HG03521 (cell line): ENCODE results near the gene PLXDC2.
"Not testable (repeated sequence)": the region's sequence is repeated elsewhere in the genome, so short reads cannot be mapped to it uniquely, and the experiment has no call there.

ENCODE experiments used
- ATAC-seq: cut with Tn5 transposase; IDR thresholded peaks from one replicate; pipeline ENCODE4 v1.9.1; 2021; ENCODE audit warnings: mild to moderate bottlenecking, moderate library complexity; ENCODE audit not compliant: unreplicated experiment

PLXDC2 gene

DNA sequence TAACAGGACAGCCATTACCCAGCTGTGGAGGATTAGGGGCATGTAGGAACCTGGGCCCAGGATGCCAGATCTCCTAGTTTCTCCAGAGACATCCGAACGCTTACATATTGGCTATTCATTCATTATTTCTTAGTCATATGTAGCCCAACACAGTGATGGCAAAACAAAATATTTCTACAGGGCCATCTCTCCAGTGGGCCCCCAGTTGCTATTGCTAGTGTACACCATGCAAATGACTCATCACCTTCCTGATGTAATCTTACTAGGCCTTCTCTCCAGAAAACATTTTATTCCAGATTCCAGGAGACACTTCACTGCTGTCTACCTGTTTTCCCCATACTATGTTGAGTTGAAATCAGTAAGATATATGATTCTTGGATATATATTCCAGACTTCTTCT, 201.7 kb downstream of the PLXDC2 start:
- no peak for ATAC-seq

DNA sequence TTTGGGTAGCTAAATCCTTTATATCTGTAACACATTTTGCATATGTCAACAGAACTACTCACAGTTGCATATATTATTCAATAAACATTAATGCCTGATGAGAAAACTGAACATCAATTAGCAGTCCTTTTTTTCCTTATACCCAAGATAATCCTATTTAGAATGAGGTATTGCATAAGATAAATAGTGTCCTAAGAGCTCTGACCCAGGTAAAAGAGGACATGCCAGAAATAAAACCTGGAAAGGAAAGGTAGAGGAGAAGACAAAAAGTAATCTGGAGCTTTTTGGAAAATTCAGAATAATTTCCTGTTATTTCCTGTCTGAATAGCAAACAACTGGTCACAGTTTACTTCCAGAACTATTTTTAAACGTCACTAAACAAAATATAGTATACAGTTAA, 204.4 kb downstream of the PLXDC2 start:
- no peak for ATAC-seq

DNA sequence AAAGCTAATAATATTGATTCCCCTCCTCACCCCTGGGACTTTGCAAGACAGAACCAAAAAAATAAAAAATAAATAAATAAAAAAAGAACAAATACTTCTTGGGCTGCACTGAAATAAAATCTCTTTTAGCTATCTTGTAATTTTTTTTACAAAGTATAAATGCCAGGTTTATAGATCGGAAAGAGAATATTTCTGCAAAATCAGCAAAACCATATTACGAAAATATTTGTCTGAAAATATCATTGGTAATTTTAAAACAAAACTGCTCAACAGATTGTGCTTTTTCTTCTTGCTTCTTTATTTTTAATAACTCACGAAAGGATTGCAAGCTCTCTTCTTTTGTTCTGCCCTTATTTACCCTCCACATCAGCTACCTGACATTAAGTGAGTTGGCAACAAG, 213.3 kb downstream of the PLXDC2 start:
- no peak for ATAC-seq

DNA sequence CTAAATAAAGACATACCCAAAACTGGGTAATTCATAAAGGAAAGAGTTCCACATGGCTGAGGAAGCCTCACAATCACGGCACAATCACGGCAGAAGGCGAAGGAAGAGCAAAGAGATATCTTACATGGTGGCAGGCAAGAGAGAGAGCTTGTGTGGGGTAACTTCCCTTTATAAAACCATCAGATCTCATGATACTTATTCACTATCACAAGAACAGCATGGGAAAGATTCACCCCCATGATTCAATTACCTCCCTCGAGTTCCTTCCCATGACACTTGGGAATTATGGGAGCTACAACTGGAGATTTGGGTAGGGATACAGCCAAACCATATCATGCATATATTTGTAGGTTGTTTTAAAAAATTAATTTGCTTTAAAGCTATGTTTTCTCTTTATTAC, 217.2 kb downstream of the PLXDC2 start:
- ATAC-seq, result no peak

DNA sequence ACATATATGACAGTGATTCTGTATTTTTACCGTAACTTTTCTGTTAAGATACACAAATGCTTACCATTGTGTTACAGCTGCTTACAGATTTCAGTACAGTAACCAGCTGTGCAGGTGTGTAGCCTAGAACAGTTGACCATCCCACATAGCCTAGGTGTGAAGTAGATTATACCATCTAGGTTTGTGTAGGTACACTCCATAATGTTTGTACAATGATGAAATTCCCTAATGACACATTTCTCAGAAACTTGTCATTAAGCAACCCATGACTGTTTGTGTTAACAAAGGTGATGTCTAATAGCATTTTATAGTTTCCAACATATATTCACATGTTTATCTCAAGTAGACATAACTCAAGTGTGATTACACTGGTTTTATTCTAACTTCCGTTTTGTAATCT, 218.5 kb downstream of the PLXDC2 start:
- no peak for ATAC-seq

DNA sequence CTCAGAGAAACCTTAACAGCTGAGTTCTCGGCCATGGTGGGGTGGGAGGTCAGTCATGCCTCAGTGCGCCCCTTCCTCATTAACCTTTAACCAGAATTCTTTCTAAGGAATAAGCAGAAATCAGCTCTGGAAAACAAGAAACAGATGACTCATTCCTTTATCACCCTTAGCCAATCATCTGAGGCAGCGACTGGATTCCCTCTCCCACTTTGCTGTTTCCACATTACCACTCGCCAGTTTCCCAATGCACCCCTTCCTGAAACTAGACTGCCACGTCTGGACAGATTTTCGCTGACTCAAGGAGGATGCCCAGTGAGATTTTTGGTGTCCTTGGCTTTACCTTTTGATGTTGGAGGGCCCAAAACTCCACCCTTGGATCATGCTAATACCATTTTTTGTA, 223.8 kb downstream of the PLXDC2 start:
- no peak for ATAC-seq

DNA sequence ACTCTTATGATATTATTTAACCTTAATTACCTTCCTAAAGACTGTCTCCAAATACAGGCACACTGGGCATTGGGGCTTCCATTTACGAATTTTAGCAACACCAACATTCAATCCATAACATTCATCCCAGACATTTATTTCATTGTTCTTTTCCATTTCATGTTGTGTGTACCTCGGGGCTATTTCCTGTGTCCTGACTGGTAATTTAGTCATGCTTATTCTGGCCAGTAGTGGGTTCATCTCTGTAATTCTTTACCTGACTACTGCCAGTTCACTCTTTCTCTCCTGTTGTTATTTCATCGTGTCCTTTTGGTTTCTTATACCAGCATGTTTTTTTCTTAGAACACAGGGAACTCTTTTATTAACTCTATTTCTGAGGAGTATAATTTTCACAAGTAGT, 225.7 kb downstream of the PLXDC2 start:
- ATAC-seq, result no peak

DNA sequence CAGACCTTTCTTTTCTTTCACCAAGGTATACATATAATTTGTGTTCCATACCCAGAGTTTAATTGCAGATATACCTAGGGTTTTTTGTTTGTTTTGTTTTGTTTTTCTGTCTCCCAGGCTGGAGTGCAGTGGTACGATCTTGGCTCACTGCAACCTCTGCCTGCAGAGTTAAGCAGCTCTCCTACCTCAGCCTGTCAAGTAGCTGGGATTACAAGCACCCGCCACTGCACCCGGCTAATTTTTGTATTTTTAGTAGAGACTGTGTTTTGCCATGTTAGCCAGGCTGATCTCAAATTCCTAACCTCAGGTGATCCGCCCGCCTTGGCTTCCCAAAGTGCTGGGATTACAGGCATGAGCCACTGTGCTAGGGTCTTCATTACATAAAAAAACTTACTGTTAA, 228.9 kb downstream of the PLXDC2 start:
- ATAC-seq, result not testable (repeated sequence)

DNA sequence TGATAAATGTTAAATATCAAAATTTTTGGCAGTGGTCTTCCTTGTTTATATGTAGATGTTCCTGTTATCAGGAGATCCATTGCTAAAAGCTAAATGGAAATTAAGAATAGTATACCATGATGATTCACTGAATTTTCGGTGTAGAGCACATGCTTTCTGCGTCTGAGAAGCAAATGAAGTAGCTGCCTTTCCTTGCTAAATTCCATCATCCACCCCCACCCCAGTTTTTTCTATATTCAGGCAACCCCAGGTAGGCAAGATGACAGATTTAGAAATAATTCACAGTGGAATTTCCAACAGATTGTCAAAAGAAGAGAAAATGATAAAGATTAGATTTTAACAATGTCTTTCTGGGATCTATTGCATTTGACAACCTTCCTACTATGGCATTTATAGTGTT, 231.9 kb downstream of the PLXDC2 start:
- no peak for ATAC-seq

DNA sequence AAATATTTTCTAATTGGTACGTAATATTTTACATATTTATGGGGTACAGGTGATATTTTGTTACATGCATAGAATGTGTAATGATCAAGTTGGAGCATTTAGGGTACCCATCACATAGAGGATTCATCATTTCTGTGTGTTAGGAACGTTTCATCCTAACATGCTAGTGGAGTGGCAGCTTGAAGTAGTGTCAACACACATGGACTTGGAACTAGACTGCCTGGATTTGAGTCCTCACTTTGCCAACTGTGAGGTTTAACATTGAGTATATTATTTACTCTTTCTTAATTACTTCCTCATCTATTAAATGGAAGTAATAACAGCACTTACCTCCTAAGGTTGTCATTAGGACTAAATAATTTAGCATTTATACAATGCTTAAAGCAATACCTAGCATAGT, 241.9 kb downstream of the PLXDC2 start:
- no peak for ATAC-seq

DNA sequence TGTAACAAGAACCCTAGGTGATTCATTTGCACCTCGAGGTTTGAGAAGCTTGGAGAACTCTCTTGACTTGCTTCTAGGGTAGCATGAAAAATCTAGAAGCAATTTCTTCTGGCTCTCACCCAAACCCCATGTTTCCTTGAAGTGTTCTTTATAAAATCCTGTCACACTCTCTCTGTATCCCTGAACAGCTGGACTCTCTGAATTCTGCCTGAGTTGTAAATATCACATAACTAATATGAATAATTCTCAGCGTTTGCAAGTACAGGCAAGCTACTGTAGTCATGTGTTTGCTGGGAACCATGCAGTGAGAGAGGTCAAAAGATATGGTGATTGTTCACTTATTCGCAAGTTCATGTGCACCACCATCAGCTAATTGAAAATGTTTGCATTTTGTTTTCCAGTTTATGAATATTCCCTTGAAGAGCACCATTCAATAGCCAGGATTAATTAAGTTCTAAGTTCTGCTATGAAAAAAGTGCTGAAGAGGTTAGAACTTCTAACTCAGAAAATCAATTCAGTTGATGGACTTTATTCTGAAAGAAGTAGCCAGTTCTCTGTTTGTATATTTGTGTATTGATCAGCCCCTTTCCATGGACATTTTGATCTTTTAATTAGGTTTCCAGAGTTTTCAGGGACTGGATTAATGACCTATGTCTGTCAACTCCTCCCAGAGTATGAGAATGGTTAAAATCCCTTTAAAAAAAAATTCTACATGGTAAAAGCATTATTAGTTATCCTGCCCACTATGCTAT, 243.0 kb downstream of the PLXDC2 start:
- ATAC-seq, result no peak

DNA sequence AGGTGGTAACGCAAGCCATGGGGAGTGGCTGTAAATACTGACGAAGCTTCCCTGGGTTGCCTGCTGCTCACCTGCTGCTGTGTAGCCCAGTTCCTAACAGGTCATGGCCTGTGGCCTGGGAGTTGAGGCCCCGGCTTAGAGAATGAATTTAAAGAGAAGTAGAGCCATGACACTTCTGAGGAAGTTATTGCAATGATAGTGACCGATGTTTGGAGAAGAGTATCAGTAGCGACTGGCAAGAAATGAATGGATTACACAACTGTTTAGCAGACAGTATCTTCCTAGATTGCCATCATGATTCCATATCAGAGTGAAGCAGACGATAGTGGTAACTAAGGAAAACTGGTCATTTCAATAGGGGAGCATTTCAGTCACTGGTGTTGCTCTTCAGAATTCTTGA, 249.6 kb downstream of the PLXDC2 start:
- no peak for ATAC-seq

DNA sequence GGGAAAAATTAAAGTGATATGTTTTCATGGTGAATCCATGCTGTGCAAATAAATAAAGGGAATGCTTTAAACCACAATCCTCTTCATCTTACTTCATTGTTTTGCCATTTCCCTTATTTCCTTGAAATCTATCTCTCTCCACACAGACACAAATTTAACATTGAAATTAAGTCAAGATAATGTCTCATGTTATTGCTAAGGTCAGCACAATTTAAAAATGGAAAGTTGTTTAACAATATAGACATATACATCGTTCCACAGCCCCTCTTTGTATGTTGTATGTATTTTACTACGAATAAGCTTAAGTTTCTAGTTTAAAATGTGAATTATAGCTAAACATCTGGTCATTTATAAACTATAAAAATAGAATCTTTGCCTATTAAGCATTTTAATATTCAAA, 256.9 kb downstream of the PLXDC2 start:
- ATAC-seq, result no peak

DNA sequence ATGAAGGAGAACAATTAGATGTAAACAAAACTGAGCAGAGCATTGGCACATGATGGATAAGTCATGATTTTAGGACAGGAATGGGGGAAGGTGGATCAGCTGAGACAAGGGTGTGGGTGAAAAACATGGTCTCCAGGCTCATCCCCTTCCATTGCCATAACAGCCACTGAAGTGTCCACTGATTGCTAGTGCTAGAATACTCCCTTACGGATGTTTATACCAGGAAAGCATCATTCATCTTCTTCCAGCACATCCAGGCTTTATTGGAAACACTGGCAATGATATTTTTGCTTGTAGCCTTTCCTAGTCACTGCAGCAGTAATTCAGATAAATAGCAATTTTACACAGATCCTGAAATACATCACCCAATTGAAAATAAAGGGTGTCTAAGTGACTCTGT, 259.5 kb downstream of the PLXDC2 start:
- no peak for ATAC-seq

DNA sequence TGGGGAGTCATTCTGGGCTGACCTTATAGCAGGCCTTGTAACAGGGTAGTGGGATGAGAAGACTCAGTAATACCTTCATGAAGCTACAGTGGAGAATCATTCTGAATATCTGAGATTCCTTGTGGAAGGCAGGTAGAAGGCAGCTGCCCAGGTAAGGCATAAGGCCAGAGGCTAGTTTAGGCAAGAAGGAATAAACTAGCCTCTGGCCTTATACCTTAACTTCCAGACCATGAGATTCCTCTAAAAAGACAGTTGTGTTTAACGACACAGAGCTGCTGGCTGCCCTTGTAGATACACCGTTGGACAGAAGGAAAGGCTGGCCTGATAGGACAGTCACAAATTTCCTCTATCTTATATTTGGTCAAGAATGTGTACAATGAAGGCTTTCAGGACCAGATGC, 268.2 kb downstream of the PLXDC2 start:
- no peak for ATAC-seq

DNA sequence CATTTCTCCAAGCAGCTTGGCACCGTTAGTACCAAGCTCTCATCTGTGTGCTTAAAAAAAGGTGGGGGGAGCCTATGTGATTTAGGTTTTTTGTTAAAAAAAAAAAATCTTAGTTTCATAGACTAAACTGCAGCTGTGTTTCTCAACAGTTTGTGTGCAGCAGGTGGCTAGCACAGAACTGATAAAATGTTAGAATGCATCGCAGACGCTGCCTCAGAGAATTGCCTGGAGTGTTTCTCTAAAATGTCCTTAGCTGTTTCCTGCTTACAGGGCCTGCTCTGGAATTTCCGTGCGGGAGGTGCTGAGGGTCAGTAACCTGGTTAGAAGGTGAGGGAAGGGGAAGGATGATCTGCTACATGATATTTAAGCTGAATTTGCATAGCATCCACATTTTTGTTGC, 268.9 kb downstream of the PLXDC2 start:
- ATAC-seq, result no peak

DNA sequence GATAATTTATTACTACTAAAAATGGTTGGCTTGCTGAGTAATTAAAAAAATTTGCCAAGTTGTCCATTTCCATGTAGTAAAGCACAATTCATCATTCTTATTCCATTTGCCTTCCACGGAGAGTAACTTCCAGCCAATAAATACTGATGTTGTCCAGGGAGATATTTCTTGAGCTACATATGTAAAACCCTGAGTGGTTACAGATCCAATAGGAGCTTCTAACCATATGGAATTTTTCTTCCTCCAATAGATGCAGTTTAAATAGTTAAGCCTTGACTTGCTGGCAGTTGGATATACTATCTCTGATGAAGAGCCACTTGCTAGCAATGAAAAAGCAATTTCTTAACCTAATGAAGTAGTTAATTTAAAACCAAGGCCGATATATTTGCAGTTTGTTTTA, 271.1 kb downstream of the PLXDC2 start:
- no peak for ATAC-seq

DNA sequence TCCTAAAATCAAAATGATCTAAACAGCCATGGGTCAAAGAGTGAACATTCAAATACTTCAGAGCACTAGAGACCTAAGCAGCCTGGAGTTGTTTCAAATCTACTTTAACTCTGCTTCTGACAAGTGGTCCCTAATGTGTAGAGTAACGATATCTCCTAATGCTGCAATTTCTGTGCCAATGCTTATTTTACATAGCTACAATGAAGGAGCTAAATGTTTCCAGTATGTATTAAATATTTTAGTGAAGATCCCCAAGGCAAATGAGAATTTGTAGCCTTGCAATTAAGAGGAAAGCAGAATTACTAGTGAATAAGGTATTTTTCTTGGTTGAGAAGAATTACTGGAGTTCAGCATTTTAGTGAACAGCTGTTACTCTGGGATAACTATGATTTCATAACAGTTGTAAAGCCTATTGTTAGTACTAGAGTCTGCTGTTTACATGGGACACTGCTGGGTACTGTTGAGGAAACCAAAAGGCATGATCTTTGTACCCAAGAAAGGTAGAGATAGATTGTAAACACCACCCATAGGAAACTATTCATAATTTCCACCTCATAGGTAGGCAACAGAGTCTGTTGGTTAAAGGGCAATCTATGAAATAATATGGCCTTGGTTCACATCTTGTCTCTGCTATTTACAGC, 271.9 kb downstream of the PLXDC2 start:
- no peak for ATAC-seq

DNA sequence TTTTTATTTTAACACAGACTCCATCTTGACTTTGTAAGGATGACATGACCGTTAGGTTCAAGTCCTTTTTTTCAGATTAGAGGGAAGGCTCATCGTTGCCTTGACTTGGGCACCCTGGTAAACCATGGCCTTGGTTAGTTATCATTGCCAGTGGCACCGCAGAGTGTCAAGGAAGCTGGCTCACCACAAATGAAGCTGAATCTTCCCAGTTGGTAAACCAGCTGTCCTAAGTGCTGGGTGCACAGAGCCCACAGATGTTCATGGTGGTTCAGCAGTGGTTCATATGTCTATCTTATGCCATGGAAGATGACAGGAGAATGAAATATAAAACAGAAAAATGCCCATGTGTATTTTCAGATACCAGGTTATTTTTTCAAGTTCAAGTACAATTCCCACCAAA, 273.6 kb downstream of the PLXDC2 start:
- no peak for ATAC-seq

DNA sequence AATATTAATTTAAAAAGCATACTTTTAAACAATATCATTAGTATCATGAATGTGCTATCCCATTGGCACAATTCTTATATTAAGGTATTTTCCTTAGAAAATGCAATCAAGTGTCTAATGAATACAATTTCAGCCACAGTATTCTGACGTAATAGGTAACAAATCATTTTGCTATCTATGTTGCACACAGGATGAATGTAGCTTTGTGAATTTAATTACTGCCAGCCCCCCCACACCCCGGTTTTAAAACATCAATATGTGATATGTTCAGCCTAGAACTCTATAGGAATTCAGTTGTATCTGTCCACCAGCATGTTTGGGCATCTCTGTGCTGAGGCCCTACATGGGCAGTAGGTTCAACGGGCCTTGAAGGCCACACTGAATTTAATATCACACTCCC, 274.6 kb downstream of the PLXDC2 start:
- ATAC-seq, result no peak

DNA sequence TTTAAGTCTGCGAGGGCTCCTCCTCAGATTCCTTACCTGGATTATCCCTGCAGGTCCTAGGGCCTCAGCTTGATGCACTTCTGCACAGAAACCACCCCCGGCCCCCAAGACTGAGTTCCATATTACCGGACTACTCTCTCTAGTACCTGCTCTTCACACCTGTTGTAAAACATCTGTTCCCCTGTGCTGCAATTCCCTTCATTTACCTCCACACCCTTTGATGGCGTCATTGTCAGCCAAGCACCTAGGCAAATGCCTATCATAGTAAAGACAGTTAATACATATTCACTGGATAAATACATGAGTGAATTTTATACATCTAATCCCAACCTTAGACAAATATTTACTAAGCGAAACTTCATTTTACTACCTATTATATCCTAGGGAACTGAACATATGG, 275.5 kb downstream of the PLXDC2 start:
- ATAC-seq, result no peak

DNA sequence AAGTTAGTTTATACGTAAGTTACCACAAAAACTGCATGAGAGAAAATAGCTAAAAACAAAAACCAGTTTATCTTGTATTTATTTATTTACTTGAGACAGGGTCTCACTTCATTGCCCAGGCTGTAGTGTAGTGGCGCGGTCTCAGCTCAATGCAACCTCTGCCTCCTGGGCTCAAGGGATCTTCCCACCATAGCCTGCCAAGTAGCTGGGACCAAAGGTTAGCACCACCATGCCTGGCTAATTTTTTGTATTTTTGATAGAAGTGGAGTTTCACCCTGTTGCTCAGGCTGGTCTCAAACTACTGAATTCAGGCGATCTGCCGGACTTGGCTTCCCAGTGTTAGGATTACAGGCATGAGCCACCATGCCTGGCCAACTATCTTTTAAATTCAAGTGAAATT, 277.4 kb downstream of the PLXDC2 start:
- ATAC-seq, result no peak
